ENCODE measurements around the gene ARL3.
A peak's percentile ranks its signal among the peaks of the same experiment; 100 is the strongest.
"Not testable (repeated sequence)": the region's sequence is repeated elsewhere in the genome, so short reads cannot be mapped to it uniquely, and the experiment has no call there.

Gene ARL3

GRCh38 chr10:102713814-102714620 is at the start of gene ARL3:
TSS of gene ARL3 (minus strand) at chr10:102714397. CDS start at chr10:102714275, 122 bp downstream.
- H3K4me3 ChIP-seq (ENCODE audit: low read depth, low read length): peak within 1 kb of the TSS; percentile 85

GRCh38 chr10:102763037-102763607 is 48.9 kb upstream of the ARL3 start:
- H3K4me3 ChIP-seq (ENCODE audit: low read depth, low read length): no peak overlapping the region

GRCh38 chr10:102762401-102763015 is 48.3 kb upstream of the ARL3 start:
- H3K4me3 ChIP-seq (ENCODE audit: low read depth, low read length): no peak overlapping the region

- no peak overlapping the region for H3K4me3 ChIP-seq (ENCODE audit: low read depth, low read length)
These were observed 47.8 kb upstream of the ARL3 start for GRCh38 chr10:102761981-102762380.

GRCh38 chr10:102759497-102760210 is 45.5 kb upstream of the ARL3 start:
- no peak overlapping the region for H3K4me3 ChIP-seq (ENCODE audit: low read depth, low read length)

- H3K4me3 ChIP-seq (ENCODE audit: low read depth, low read length): not testable (repeated sequence)
These were observed 44.7 kb upstream of the ARL3 start for GRCh38 chr10:102758933-102759262.

- H3K4me3 ChIP-seq (ENCODE audit: low read depth, low read length): no peak overlapping the region
These were observed 44.2 kb upstream of the ARL3 start for GRCh38 chr10:102758240-102758932.

- H3K4me3 ChIP-seq (ENCODE audit: low read depth, low read length): no peak overlapping the region
These were observed 43.1 kb upstream of the ARL3 start for GRCh38 chr10:102757323-102757722.

- no peak overlapping the region for H3K4me3 ChIP-seq (ENCODE audit: low read depth, low read length)
These were observed 39.5 kb upstream of the ARL3 start for GRCh38 chr10:102753718-102754117.

GRCh38 chr10:102752934-102753664 is 38.9 kb upstream of the ARL3 start:
- H3K4me3 ChIP-seq (ENCODE audit: low read depth, low read length): no peak overlapping the region

- H3K4me3 ChIP-seq (ENCODE audit: low read depth, low read length): no peak overlapping the region
These were observed 38.2 kb upstream of the ARL3 start for GRCh38 chr10:102752266-102752930.

- H3K4me3 ChIP-seq (ENCODE audit: low read depth, low read length): no peak overlapping the region
These were observed 31.0 kb upstream of the ARL3 start for GRCh38 chr10:102745157-102745556.

GRCh38 chr10:102744374-102745051 is 30.3 kb upstream of the ARL3 start:
- H3K4me3 ChIP-seq (ENCODE audit: low read depth, low read length): peak overlapping the region; percentile 82

GRCh38 chr10:102743588-102744373 is 29.6 kb upstream of the ARL3 start, which contains the start of gene WBP1L:
TSS of gene WBP1L (plus strand) at chr10:102743948. CDS start at chr10:102744054, 106 bp downstream.
- peak within 1 kb of the TSS; percentile 82 for H3K4me3 ChIP-seq (ENCODE audit: low read depth, low read length)

GRCh38 chr10:102743078-102743587 is 28.9 kb upstream of the ARL3 start:
- no peak overlapping the region for H3K4me3 ChIP-seq (ENCODE audit: low read depth, low read length)

GRCh38 chr10:102742313-102742712 is 28.1 kb upstream of the ARL3 start:
- not testable (repeated sequence) for H3K4me3 ChIP-seq (ENCODE audit: low read depth, low read length)

GRCh38 chr10:102741726-102742237 is 27.6 kb upstream of the ARL3 start:
- H3K4me3 ChIP-seq (ENCODE audit: low read depth, low read length): no peak overlapping the region

- no peak overlapping the region for H3K4me3 ChIP-seq (ENCODE audit: low read depth, low read length)
These were observed 26.0 kb upstream of the ARL3 start for GRCh38 chr10:102740229-102740628.
